ENCODE data around the gene DNAL4. TPM values are rescaled to one million over a fixed set of nuclear protein-coding genes. Genes with fewer than 3 reads are reported as not detected.

DNAL4 gene
- polyA plus RNA-seq, 1 donor (not counting 4 experiments of a cell fraction or from before 2014, with no cell fraction given) = 11.4 TPM

DNA sequence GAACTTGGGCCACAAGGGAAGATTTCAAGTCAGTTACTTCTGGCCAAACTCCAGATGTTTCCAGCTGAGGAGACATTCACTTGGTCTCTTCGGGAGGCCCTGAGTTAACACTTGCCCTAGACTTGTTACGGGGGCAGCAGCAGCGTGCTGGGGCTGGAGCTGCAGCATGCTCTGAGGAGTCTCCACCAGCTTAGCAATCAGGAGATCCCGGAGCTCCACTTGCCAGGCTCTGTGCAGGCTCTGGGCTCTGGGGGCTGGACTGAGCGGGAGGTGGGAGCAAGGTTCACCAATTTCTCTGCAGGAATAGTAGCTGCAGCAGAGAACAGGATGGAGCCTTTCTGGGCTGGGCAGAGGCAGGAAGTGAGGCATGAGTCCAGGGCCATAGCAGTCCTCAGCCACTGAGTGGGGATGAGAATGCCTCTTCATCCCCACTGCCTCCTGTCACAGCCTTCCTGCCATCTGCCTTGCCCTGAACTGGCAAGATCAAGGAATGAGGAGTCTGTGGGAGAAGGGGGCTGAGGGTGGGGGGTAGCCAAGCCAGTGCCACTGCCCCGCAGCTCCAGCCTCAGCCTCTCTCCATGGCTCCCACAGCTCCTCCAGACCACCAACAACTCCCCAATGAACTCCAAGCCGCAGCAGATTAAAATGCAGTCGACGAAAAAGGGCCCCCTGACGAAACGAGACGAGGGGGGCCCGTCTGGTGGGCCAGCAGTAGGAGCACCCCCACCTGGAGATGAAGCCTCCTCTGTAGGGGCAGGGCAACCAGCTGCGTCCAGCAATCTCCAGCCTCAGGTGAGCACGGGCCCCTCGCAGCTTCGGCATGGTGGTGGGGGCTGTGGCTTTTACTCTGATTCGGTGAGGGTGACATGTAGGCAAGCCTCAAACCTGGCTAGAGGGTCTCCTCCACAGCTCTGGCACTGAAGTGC, 64.8 kb downstream of the DNAL4 start:
- H3K9me3 ChIP-seq (ENCODE audit: control insufficient read depth, low read depth, low read length) = no peaks in the 10 kb centered on the region
- H2AFZ ChIP-seq (ENCODE audit: control insufficient read depth, low read length) = no peak overlapping the region
- H3K4me3 ChIP-seq (ENCODE audit: control insufficient read depth in 2 of 3, extremely low read depth in 1 of 3, insufficient read depth in 2 of 3, low read depth in 1 of 3, low read length in 3 of 3) = no peak overlapping the region
- no peaks in the 10 kb centered on the region for H3K27me3 ChIP-seq (ENCODE audit: control insufficient read depth, extremely low read depth, insufficient read depth, low read length)
- peaks cover 58 to 60% of the 10 kb centered on the region in 2 experiments for H3K36me3 ChIP-seq (ENCODE audit: control insufficient read depth in 2 of 2, extremely low read depth in 1 of 2, insufficient read depth in 2 of 2, low read length in 2 of 2)
- FAIRE-seq (no peak), DNase-seq (ENCODE audit: low read depth, low spot score) (no peak)
- dilution Hi-C loops (cut with MboI; ENCODE audit: extremely low pct_ligation_motif_present, low sequenced_read_pairs) = no loop called here
- TF ChIP-seq EZH2 (IDR thresholded peaks at IDR 0.05; ENCODE audit: low read length) = no peak
- TF ChIP-seq, protein P1, sequence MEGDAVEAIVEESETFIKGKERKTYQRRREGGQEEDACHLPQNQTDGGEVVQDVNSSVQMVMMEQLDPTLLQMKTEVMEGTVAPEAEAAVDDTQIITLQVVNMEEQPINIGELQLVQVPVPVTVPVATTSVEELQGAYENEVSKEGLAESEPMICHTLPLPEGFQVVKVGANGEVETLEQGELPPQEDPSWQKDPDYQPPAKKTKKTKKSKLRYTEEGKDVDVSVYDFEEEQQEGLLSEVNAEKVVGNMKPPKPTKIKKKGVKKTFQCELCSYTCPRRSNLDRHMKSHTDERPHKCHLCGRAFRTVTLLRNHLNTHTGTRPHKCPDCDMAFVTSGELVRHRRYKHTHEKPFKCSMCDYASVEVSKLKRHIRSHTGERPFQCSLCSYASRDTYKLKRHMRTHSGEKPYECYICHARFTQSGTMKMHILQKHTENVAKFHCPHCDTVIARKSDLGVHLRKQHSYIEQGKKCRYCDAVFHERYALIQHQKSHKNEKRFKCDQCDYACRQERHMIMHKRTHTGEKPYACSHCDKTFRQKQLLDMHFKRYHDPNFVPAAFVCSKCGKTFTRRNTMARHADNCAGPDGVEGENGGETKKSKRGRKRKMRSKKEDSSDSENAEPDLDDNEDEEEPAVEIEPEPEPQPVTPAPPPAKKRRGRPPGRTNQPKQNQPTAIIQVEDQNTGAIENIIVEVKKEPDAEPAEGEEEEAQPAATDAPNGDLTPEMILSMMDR (optimal IDR thresholded peaks at IDR 0.05 in 1 of 3, IDR thresholded peaks at IDR 0.05 in 1 of 3, conservative IDR thresholded peaks at IDR 0.05 in 1 of 3; ENCODE audit: extremely low read depth in 1 of 3, insufficient read depth in 2 of 3, low read length in 3 of 3) = no peak
- H3K9me1 ChIP-seq (ENCODE audit: control insufficient read depth, extremely low read depth, insufficient read depth, low read length) = no peaks in the 10 kb centered on the region
- H3K9ac ChIP-seq (ENCODE audit: control insufficient read depth, extremely low read depth, insufficient read depth, low read length) = no peak overlapping the region
- H4K20me1 ChIP-seq (ENCODE audit: control insufficient read depth, extremely low read depth, insufficient read depth, low read length) = peaks cover 2% of the 10 kb centered on the region
- H3K27ac ChIP-seq (ENCODE audit: control insufficient read depth, insufficient read depth, low read length) = no peak overlapping the region
- no peak overlapping the region for H3K4me2 ChIP-seq (ENCODE audit: control insufficient read depth, extremely low read depth, insufficient read depth, low read depth, low read length)
- H3K79me2 ChIP-seq (ENCODE audit: control insufficient read depth, insufficient read depth, low read length) = no peaks in the 10 kb centered on the region
- H3K4me1 ChIP-seq (ENCODE audit: control insufficient read depth, extremely low read depth, insufficient read depth, low read length) = peaks cover 5% of the 10 kb centered on the region

Small RNA genes lying within 50 kb of the gene (small RNA-seq; reads per million reads assigned to genes)
- 0 reads per million in 3 experiments for gene AL021707.8 (ENCODE audit: insufficient read length in 3 of 3, low read depth in 3 of 3, low replicate concordance in 1 of 3)

Other genes starting within 250 kb of the DNAL4 start
- gene DMC1, start 224.0 kb downstream of the DNAL4 start, polyA plus RNA-seq = 0.26 to 0.30 TPM in 2 of 3 replicates, not detected in the other
- 0.54 to 1.1 TPM (median 0.94 TPM) in 3 replicates for gene FAM227A, start 137.8 kb downstream of the DNAL4 start, polyA plus RNA-seq
- 39.5 to 45.0 TPM (median 40.3 TPM) in 3 replicates for gene CBY1, start 137.5 kb downstream of the DNAL4 start, polyA plus RNA-seq
- 45.3 to 85.6 TPM (median 81.8 TPM) in 3 replicates for gene TOMM22, start 112.2 kb downstream of the DNAL4 start, polyA plus RNA-seq
- 23.8 to 40.7 TPM (median 32.6 TPM) in 3 replicates for gene JOSD1, start 93.2 kb downstream of the DNAL4 start, polyA plus RNA-seq
- 9.7 to 19.8 TPM (median 16.3 TPM) in 3 replicates for gene GTPBP1, start 88.2 kb downstream of the DNAL4 start, polyA plus RNA-seq
- gene SUN2, start 38.1 kb downstream of the DNAL4 start, polyA plus RNA-seq = 15.9 to 23.2 TPM (median 21.9 TPM) in 3 replicates
- 0.03 to 0.14 TPM (median 0.09 TPM) in 3 replicates for gene NPTXR, start 49.9 kb upstream of the DNAL4 start, polyA plus RNA-seq
- 4.1 to 9.5 TPM (median 4.4 TPM) in 3 replicates for gene CBX6, start 78.1 kb upstream of the DNAL4 start, polyA plus RNA-seq
- gene APOBEC3A, start 163.5 kb upstream of the DNAL4 start, polyA plus RNA-seq = 0.48 to 0.50 TPM in 2 of 3 replicates, not detected in the other
- gene APOBEC3B, start 188.2 kb upstream of the DNAL4 start, polyA plus RNA-seq = 1.5 to 4.9 TPM (median 3.4 TPM) in 3 replicates
- 25.6 to 54.9 TPM (median 34.7 TPM) in 3 replicates for gene APOBEC3C, start 220.1 kb upstream of the DNAL4 start, polyA plus RNA-seq
- 0.13 to 0.31 TPM (median 0.24 TPM) in 3 replicates for gene APOBEC3D, start 227.0 kb upstream of the DNAL4 start, polyA plus RNA-seq
- 6.9 to 9.8 TPM (median 7.9 TPM) in 3 replicates for gene APOBEC3F, start 246.7 kb upstream of the DNAL4 start, polyA plus RNA-seq

All from keratinocyte (primary cell).